Stimulated activated CD8-positive, alpha-beta memory T cell treated with anti-CD3 and anti-CD28 coated beads, Interleukin-15, amount 100 ng/mL, for 1 hour (primary cell): Measurements from ENCODE around the gene RAB9A.
"Not testable (repeated sequence)": the region's sequence is repeated elsewhere in the genome, so short reads cannot be mapped to it uniquely, and the experiment has no call there.

Source experiments
- DNase-seq: peaks from one replicate; pipeline ENCODE4 v3.0.0-alpha.2; 2020; ENCODE audit warnings: low read depth

Gene RAB9A

GRCh38 chrX:13669755-13670154, 19.2 kb upstream of the RAB9A start:
- not testable (repeated sequence) for DNase-seq

GRCh38 chrX:13670197-13670596, 18.7 kb upstream of the RAB9A start:
- DNase-seq = no peak

GRCh38 chrX:13673016-13673415, 15.9 kb upstream of the RAB9A start:
- DNase-seq = no peak

GRCh38 chrX:13676885-13677284, 12.0 kb upstream of the RAB9A start:
- DNase-seq = no peak

GRCh38 chrX:13679700-13680099, 9.2 kb upstream of the RAB9A start:
- DNase-seq = not testable (repeated sequence)

GRCh38 chrX:13681595-13681994, 7.3 kb upstream of the RAB9A start:
- DNase-seq = no peak

- DNase-seq = no peak
These were observed 4.6 kb upstream of the RAB9A start for GRCh38 chrX:13684361-13684760.

GRCh38 chrX:13685126-13685763, 3.7 kb upstream of the RAB9A start:
- no peak for DNase-seq

- DNase-seq = no peak
These were observed 1.7 kb upstream of the RAB9A start for GRCh38 chrX:13687203-13687602.

- no peak for DNase-seq
These were observed 457 bp upstream of the RAB9A start for GRCh38 chrX:13688384-13688957.

- no peak for DNase-seq
These were observed 848 bp downstream of the RAB9A start for GRCh38 chrX:13689741-13690211.

- no peak for DNase-seq
These were observed 1.9 kb downstream of the RAB9A start for GRCh38 chrX:13690836-13691235.

GRCh38 chrX:13691841-13692371, 3.0 kb downstream of the RAB9A start:
- no peak for DNase-seq

GRCh38 chrX:13692771-13693231, 3.9 kb downstream of the RAB9A start:
- DNase-seq = no peak

GRCh38 chrX:13693341-13693961, 4.5 kb downstream of the RAB9A start:
- DNase-seq = no peak

GRCh38 chrX:13694359-13694758, 5.4 kb downstream of the RAB9A start:
- no peak for DNase-seq

- no peak for DNase-seq
These were observed 6.1 kb downstream of the RAB9A start for GRCh38 chrX:13694983-13695382.

GRCh38 chrX:13695601-13696115, 6.7 kb downstream of the RAB9A start:
- no peak for DNase-seq

GRCh38 chrX:13697455-13697854, 8.5 kb downstream of the RAB9A start:
- DNase-seq = no peak

- DNase-seq = no peak
These were observed 9.0 kb downstream of the RAB9A start for GRCh38 chrX:13697976-13698375.

- no peak for DNase-seq
These were observed 9.5 kb downstream of the RAB9A start for GRCh38 chrX:13698432-13698831.

- no peak for DNase-seq
These were observed 10.4 kb downstream of the RAB9A start for GRCh38 chrX:13699183-13699826.
